HG02981 (cell line): ENCODE data around the gene CCDC81.

ENCODE experiments used
- ATAC-seq: cut with Tn5 transposase; IDR thresholded peaks from one replicate; pipeline ENCODE4 v1.9.1; 2021; ENCODE audit warnings: mild to moderate bottlenecking, moderate library complexity; ENCODE audit not compliant: unreplicated experiment

Gene CCDC81

DNA sequence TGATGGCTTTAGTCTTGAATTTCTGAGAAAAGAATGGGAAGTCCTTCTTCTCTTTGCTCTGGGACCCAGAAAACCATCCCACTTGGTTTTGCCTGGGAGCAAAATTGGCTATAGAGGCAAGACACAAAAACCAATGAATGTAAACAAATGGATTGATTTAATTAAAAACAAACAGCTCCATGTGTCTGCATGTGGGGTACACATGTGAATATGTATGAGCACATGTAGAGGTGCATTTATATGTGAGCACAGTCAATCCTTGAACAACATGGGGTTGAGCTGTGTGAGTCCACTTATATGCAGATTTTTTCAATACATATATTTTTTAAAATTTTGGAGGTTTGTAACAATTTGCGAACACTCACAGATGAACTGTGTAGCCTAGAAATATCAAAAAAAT lies 87.2 kb downstream of the CCDC81 start:
- ATAC-seq = no peak

DNA sequence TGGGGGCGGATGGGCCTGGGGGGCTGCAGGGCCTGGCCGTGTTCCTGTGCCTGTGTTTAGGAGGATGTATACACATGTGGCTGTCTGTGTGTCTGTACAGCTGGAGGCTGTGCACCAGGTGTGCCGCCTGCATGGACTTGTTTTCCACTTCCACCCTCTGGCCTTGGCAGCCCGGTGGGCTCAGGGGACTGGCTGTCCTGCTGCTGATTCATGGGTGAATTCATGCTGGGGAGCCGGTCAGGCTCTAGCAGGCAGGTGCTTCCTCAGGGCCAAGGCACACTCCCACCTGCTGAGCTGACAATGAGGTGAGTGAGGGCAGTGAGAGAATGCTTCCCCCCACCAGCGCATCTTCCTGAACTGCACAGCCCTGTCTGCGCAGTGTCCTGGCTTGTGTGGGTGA lies 88.4 kb downstream of the CCDC81 start:
- ATAC-seq = no peak

DNA sequence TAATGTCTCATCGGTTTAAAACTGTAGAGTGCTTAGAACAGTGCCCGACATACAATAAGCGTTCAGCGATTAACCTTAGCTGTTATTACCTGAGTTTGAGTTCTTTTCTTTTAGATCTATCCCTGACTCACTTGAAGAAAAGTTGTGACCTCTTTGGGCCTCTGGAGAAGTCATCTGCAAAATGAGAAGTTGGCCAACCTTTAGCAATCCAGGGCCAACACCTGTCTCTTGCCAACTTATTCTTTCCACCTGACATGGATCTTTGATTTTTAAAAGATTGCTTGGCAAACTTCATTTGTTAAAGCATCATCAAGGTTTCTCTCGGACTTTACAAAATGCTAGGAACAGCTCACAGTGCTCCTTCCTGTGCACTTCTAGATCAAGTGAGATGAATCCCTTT lies 89.3 kb downstream of the CCDC81 start:
- ATAC-seq = no peak

DNA sequence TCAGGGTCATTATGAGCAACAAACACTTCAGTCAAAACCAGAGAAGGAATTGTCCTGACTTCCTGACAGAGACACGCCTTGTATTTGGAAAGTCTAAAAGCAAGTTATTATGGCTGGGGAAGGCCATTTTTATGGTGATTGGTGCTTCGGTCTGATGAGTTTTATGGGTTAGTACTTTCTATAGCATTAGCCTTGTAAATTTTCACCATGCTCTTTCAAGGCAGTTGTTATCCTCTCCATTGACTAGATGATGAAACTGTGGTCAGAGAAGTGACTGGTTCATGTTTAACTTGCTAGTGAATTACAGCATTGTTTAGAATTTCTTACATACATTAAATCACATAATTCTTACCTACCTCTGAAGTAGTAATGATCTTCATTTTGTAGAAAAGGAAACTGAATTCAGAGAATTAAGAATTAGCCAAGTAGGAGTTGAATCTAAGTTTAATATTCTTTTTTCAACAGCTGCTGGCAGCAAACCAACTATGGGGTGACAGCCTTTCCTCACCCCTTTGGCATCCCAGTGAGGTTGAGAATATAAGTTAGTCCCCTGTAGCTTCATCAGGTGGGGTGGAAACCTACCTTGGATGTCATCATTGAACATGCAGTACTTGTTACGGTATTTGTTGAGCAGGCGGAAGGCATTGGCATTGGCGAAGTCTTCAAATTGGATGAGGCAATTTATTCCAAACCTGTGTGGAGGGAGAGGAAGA lies 90.0 kb downstream of the CCDC81 start:
- no peak for ATAC-seq

DNA sequence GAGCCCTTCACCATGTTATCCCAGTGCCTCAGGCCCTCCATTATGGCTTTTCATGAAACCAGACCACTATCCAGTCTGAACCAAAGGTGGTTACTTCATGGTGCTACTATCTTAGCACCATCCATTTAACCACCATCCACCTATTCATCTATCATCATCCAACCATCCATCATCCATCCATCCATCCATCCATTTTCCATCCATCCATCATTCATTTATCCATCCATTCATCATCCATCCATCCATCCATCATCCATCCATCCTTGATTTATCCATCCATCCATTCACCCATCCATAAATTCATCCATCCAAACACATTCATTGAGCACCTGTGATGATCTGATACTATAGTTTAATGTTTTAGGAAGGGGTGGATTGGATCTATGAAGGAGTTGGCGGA lies 93.5 kb downstream of the CCDC81 start:
- ATAC-seq = no peak

DNA sequence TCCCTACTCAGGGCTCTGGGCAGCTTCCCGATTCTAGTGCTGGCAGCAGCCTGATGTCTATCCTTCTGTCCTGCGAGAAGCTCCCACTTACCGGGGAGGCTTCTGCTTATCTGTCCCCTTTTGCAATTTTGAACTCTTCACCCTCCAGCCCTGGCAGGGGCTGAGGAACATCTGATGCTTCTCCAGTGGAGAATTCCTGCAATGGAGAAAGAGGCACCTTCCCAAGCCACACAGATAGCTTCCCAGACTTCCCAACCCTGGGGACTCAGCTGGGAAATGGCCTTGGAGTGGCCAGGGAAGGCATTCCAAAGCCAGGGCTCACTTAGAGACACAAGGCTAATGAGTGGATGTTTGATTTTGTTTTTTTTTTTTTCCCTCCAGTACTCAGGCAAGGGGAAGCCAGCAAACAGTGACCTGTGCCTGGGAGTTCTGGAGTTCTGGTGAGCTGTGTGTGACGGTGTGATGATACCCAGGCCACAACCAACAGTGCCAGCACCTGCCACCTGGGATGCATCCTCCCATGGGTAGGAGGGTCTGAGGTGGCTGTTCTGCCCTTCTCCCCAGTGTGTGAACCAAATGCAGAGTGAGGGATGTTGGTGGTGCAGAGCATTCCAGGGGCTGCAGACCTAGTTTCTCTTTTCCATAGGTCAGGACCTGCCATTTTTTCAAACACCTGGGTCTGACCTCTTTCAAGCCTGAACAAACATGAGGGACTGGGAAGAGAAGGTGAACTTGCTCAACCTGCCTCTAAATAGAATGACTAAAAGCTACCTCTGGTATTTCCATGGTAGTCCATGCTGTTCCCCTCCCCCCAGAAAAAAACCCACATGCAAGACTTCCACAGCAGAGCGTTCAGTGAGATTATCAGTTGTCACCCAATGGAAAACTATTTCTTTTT lies 95.1 kb downstream of the CCDC81 start:
- ATAC-seq = no peak
